ENCODE data around the gene DAB2IP. TPM values are rescaled to one million over a fixed set of nuclear protein-coding genes. Genes with fewer than 3 reads are reported as not detected.

DAB2IP gene
- polyA plus RNA-seq, 1 experiment = 20.4 TPM

GRCh38 chr9:121821326-121821725, 169.9 kb downstream of the DAB2IP start:
- H3K9me3 ChIP-seq (ENCODE audit: control insufficient read depth, insufficient read depth, low read length) = no peaks in the 10 kb centered on the region
- DNase-seq (ENCODE audit: low read depth, low spot score) = no peak
- TF ChIP-seq, protein P1, sequence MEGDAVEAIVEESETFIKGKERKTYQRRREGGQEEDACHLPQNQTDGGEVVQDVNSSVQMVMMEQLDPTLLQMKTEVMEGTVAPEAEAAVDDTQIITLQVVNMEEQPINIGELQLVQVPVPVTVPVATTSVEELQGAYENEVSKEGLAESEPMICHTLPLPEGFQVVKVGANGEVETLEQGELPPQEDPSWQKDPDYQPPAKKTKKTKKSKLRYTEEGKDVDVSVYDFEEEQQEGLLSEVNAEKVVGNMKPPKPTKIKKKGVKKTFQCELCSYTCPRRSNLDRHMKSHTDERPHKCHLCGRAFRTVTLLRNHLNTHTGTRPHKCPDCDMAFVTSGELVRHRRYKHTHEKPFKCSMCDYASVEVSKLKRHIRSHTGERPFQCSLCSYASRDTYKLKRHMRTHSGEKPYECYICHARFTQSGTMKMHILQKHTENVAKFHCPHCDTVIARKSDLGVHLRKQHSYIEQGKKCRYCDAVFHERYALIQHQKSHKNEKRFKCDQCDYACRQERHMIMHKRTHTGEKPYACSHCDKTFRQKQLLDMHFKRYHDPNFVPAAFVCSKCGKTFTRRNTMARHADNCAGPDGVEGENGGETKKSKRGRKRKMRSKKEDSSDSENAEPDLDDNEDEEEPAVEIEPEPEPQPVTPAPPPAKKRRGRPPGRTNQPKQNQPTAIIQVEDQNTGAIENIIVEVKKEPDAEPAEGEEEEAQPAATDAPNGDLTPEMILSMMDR (IDR thresholded peaks at IDR 0.05; ENCODE audit: low read depth, low read length) = no peak
- POLR2A ChIA-PET = no interaction called here
- H3K27ac ChIP-seq (ENCODE audit: low read depth, low read length) = no peak overlapping the region
- CTCF ChIA-PET = no interaction called here
- peaks cover 2% of the 10 kb centered on the region for H3K27me3 ChIP-seq (ENCODE audit: control insufficient read depth, insufficient read depth, low read length)
- no peak overlapping the region for H3K4me3 ChIP-seq (ENCODE audit: low read depth, low read length)

DNA sequence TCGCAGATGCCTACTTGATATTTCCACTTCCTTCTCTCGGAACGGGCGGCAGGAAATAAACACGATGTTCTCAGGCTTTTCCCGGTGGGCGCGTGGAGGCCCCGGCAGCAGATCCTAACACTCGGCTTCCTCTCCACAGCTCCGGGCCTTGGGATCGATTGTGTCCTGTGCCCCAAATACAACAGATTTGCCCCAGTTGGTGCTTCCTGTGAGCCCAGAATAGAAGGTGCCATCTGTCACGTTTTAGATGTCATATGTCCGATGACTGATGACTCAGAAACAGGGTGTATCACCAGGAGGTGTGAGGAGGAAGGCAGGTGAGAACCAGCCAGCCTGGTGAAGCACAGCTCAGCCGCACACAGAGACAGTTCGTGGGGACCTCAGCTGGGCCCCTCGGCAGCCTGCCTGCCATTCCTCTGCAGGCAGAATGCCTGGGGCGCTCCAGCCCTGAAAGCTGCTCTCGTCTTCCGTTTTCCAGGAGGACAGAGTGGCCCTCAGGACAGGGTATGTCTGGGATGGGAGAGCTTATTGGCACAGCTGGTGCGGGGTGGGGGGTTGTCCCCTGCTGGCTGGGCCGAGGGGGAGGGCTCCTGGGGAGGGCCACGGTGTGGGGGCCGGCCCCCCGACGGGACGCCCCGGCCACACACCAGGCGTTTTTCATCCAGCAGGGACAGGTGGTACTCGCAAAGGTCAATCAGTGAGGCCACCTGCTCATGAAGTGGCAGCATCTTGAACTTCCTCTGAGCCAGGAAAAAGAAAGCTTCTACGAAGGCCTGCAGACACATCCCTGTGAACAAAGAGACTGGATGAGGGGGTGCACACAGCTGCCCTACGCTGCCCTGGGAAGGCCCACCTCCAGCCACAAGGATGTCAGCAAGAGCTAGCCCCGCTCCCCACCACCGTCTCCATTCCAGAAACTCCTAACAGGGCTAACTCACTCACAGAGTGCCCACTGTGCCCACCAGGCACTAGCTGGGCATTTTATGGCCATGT, 171.0 kb downstream of the DAB2IP start:
- H3K9me3 ChIP-seq (ENCODE audit: control insufficient read depth, insufficient read depth, low read length) = no peaks in the 10 kb centered on the region
- TF ChIP-seq, protein P1 (IDR thresholded peaks at IDR 0.05; ENCODE audit: low read depth, low read length) = no peak
- H3K27me3 ChIP-seq (ENCODE audit: control insufficient read depth, insufficient read depth, low read length) = peaks cover 3% of the 10 kb centered on the region
- no peak for DNase-seq (ENCODE audit: low read depth, low spot score)
- no peak overlapping the region for H3K27ac ChIP-seq (ENCODE audit: low read depth, low read length)
- no peak overlapping the region for H3K4me3 ChIP-seq (ENCODE audit: low read depth, low read length)
- CTCF ChIA-PET = no interaction called here
- POLR2A ChIA-PET = no interaction called here

DNA sequence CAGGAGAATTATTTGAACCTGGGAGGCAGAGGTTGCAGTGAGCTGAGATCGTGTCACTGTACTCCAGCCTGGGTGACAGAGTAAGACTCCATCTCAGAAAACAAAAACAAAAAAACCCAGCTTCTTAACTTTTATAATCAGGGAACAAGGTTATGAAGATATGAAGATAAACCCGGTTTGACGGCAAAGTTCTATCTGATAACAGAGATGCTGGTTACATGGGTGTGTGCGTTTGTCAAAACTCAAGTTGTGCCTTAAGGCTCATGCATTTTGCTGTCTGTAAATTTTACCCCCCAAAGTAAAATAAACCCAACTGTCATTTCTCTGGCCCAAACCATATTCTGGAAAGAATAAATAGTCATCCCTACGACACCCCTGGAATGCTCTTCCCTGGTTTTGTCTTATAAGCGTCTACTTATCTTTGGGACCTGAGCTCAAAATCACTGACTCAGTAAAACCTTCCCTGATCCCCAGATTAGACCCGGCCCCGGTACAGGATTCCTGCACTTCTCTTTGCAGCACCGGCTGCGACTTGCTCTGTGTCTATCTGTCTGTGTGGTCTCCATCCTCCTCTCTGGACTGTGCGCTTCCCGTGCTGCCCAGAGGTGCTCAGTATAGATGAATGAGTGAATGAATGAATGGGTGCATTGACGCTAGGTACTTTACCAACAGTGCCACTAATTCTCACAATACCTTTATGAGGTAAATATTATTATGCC, 172.2 kb downstream of the DAB2IP start:
- no peak for DNase-seq (ENCODE audit: low read depth, low spot score)
- CTCF ChIA-PET = no interaction called here
- TF ChIP-seq, protein P1 (IDR thresholded peaks at IDR 0.05; ENCODE audit: low read depth, low read length) = no peak

GRCh38 chr9:121824651-121825030, 173.2 kb downstream of the DAB2IP start:
- H3K27me3 ChIP-seq (ENCODE audit: control insufficient read depth, insufficient read depth, low read length) = peaks cover 2% of the 10 kb centered on the region
- DNase-seq (ENCODE audit: low read depth, low spot score) = no peak
- CTCF ChIA-PET = no interaction called here
- POLR2A ChIA-PET = no interaction called here
- H3K27ac ChIP-seq (ENCODE audit: low read depth, low read length) = no peak overlapping the region
- TF ChIP-seq, protein P1 (IDR thresholded peaks at IDR 0.05; ENCODE audit: low read depth, low read length) = no peak
- H3K9me3 ChIP-seq (ENCODE audit: control insufficient read depth, insufficient read depth, low read length) = no peaks in the 10 kb centered on the region
- no peak overlapping the region for H3K4me3 ChIP-seq (ENCODE audit: low read depth, low read length)

More for the DNA sequence above, 172.2 kb downstream of the DAB2IP start:
- POLR2A ChIA-PET = interaction anchor here (0.6 kb wide), 1 partner anchor 162 kb away, joined by 3 read pairs; no protein-coding TSS in a partner anchor
- Histone ChIP-seq H3K9me3 (ENCODE audit: control insufficient read depth, insufficient read depth, low read length) (no peaks in the 10 kb centered on the region), H3K27ac (ENCODE audit: low read depth, low read length) (no peak overlapping the region), H3K27me3 (ENCODE audit: control insufficient read depth, insufficient read depth, low read length) (peaks cover 2% of the 10 kb centered on the region), H3K4me3 (ENCODE audit: low read depth, low read length) (no peak overlapping the region)
